ENCODE results near the gene ORM2. TPM values are rescaled to one million over a fixed set of nuclear protein-coding genes. Genes with fewer than 3 reads are reported as not detected.

ORM2 gene
- total RNA-seq, 2 experiments from 2014 or later = not detected

GRCh38 chr9:114289106-114289505 is 40.6 kb upstream of the ORM2 start:
- H3K36me3 Mint-ChIP-seq = peaks cover 3% of the 10 kb centered on the region
- no peak overlapping the region for H3K4me3 Mint-ChIP-seq
- no peak overlapping the region for H3K27ac Mint-ChIP-seq
- no peaks in the 10 kb centered on the region for H3K4me1 Mint-ChIP-seq
- H3K9me3 Mint-ChIP-seq = no peaks in the 10 kb centered on the region
- H3K27me3 Mint-ChIP-seq = peaks cover 3% of the 10 kb centered on the region
- no peak for DNase-seq

GRCh38 chr9:114289571-114290481 is 39.8 kb upstream of the ORM2 start:
- no peak for DNase-seq
- Mint-ChIP-seq H3K27ac (no peak overlapping the region), H3K27me3 (peaks cover 3% of the 10 kb centered on the region), H3K36me3 (peaks cover 7% of the 10 kb centered on the region), H3K4me1 (no peaks in the 10 kb centered on the region), H3K4me3 (no peak overlapping the region), H3K9me3 (peaks cover 4% of the 10 kb centered on the region)

- Mint-ChIP-seq H3K4me3 (no peak overlapping the region), H3K27me3 (peaks cover 3% of the 10 kb centered on the region), H3K36me3 (peaks cover 13% of the 10 kb centered on the region), H3K27ac (no peak overlapping the region), H3K9me3 (peaks cover 10% of the 10 kb centered on the region), H3K4me1 (no peaks in the 10 kb centered on the region)
- no peak for DNase-seq
These were observed 39.1 kb upstream of the ORM2 start for GRCh38 chr9:114290561-114290986.

- no peak overlapping the region for H3K27ac Mint-ChIP-seq
- H3K36me3 Mint-ChIP-seq = peaks cover 18% of the 10 kb centered on the region
- peaks cover 14% of the 10 kb centered on the region for H3K9me3 Mint-ChIP-seq
- peak; percentile 44 for DNase-seq
- peaks cover 3% of the 10 kb centered on the region for H3K27me3 Mint-ChIP-seq
- H3K4me3 Mint-ChIP-seq = no peak overlapping the region
- H3K4me1 Mint-ChIP-seq = no peaks in the 10 kb centered on the region
These were observed 38.6 kb upstream of the ORM2 start for GRCh38 chr9:114291064-114291474.

- H3K27ac Mint-ChIP-seq = no peak overlapping the region
- peaks cover 22% of the 10 kb centered on the region for H3K36me3 Mint-ChIP-seq
- H3K9me3 Mint-ChIP-seq = peaks cover 15% of the 10 kb centered on the region
- H3K27me3 Mint-ChIP-seq = peaks cover 3% of the 10 kb centered on the region
- no peak overlapping the region for H3K4me3 Mint-ChIP-seq
- no peaks in the 10 kb centered on the region for H3K4me1 Mint-ChIP-seq
- DNase-seq = no peak
These were observed 37.6 kb upstream of the ORM2 start for GRCh38 chr9:114291886-114292590.

- DNase-seq = no peak
- Mint-ChIP-seq H3K36me3 (peaks cover 22% of the 10 kb centered on the region), H3K27me3 (peaks cover 3% of the 10 kb centered on the region), H3K27ac (no peak overlapping the region), H3K9me3 (peaks cover 15% of the 10 kb centered on the region), H3K4me3 (no peak overlapping the region), H3K4me1 (no peaks in the 10 kb centered on the region)
These were observed 35.0 kb upstream of the ORM2 start for GRCh38 chr9:114294664-114295063.

GRCh38 chr9:114296338-114296737 is 33.3 kb upstream of the ORM2 start:
- H3K4me1 Mint-ChIP-seq = no peaks in the 10 kb centered on the region
- no peak overlapping the region for H3K4me3 Mint-ChIP-seq
- no peak for DNase-seq
- no peaks in the 10 kb centered on the region for H3K27me3 Mint-ChIP-seq
- peaks cover 22% of the 10 kb centered on the region for H3K36me3 Mint-ChIP-seq
- peaks cover 15% of the 10 kb centered on the region for H3K9me3 Mint-ChIP-seq
- no peak overlapping the region for H3K27ac Mint-ChIP-seq

GRCh38 chr9:114299286-114300152 is 30.1 kb upstream of the ORM2 start:
- Mint-ChIP-seq H3K4me1 (no peaks in the 10 kb centered on the region), H3K27me3 (no peaks in the 10 kb centered on the region), H3K36me3 (peaks cover 18% of the 10 kb centered on the region), H3K27ac (no peak overlapping the region), H3K4me3 (no peak overlapping the region), H3K9me3 (peaks cover 14% of the 10 kb centered on the region)
- no peak for DNase-seq

- Mint-ChIP-seq H3K36me3 (peaks cover 11% of the 10 kb centered on the region), H3K27me3 (no peaks in the 10 kb centered on the region), H3K4me1 (peaks cover 1% of the 10 kb centered on the region), H3K9me3 (peaks cover 6% of the 10 kb centered on the region), H3K4me3 (no peak overlapping the region), H3K27ac (no peak overlapping the region)
- no peak for DNase-seq
These were observed 29.4 kb upstream of the ORM2 start for GRCh38 chr9:114300153-114300845.

GRCh38 chr9:114300846-114301797 is 28.5 kb upstream of the ORM2 start:
- peaks cover under 1% of the 10 kb centered on the region for H3K9me3 Mint-ChIP-seq
- DNase-seq = no peak
- no peak overlapping the region for H3K4me3 Mint-ChIP-seq
- no peaks in the 10 kb centered on the region for H3K27me3 Mint-ChIP-seq
- peaks cover 5% of the 10 kb centered on the region for H3K4me1 Mint-ChIP-seq
- H3K27ac Mint-ChIP-seq = no peak overlapping the region
- peaks cover 4% of the 10 kb centered on the region for H3K36me3 Mint-ChIP-seq

GRCh38 chr9:114301798-114302565 is 27.7 kb upstream of the ORM2 start:
- Mint-ChIP-seq H3K36me3 (no peaks in the 10 kb centered on the region), H3K4me1 (peaks cover 5% of the 10 kb centered on the region), H3K27ac (no peak overlapping the region), H3K27me3 (no peaks in the 10 kb centered on the region), H3K9me3 (no peaks in the 10 kb centered on the region), H3K4me3 (no peak overlapping the region)
- no peak for DNase-seq

GRCh38 chr9:114302727-114303126 is 26.9 kb upstream of the ORM2 start:
- H3K9me3 Mint-ChIP-seq = no peaks in the 10 kb centered on the region
- H3K27me3 Mint-ChIP-seq = no peaks in the 10 kb centered on the region
- no peaks in the 10 kb centered on the region for H3K36me3 Mint-ChIP-seq
- DNase-seq = no peak
- no peak overlapping the region for H3K4me3 Mint-ChIP-seq
- H3K4me1 Mint-ChIP-seq = peaks cover 5% of the 10 kb centered on the region
- H3K27ac Mint-ChIP-seq = no peak overlapping the region

- peaks cover 5% of the 10 kb centered on the region for H3K4me1 Mint-ChIP-seq
- H3K36me3 Mint-ChIP-seq = no peaks in the 10 kb centered on the region
- no peaks in the 10 kb centered on the region for H3K9me3 Mint-ChIP-seq
- H3K27ac Mint-ChIP-seq = no peak overlapping the region
- no peak overlapping the region for H3K4me3 Mint-ChIP-seq
- DNase-seq = no peak
- no peaks in the 10 kb centered on the region for H3K27me3 Mint-ChIP-seq
These were observed 26.1 kb upstream of the ORM2 start for GRCh38 chr9:114303571-114303970.
